ENCODE results near the gene PROKR1.

The PROKR1 gene

DNA sequence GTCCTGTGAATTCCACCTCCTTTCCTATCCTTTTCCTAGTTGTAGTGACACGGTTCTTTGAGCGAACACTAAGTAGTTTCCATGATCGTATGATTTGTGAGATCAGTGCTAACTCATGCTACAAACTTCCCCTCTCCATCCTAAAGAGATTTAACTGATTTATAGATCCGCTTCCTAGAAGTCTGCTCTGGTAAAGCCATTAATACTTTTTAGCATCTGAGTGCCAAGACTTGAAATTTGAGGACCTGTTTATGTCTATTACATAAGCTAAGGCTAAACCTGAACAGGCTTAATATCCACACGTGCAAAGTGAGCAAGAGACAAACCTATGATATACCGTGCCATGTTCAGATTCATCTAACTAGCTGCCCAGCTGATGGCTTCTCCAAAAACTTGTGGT, 14.9 kb downstream of the PROKR1 start:
- TF ChIP-seq, protein P1, sequence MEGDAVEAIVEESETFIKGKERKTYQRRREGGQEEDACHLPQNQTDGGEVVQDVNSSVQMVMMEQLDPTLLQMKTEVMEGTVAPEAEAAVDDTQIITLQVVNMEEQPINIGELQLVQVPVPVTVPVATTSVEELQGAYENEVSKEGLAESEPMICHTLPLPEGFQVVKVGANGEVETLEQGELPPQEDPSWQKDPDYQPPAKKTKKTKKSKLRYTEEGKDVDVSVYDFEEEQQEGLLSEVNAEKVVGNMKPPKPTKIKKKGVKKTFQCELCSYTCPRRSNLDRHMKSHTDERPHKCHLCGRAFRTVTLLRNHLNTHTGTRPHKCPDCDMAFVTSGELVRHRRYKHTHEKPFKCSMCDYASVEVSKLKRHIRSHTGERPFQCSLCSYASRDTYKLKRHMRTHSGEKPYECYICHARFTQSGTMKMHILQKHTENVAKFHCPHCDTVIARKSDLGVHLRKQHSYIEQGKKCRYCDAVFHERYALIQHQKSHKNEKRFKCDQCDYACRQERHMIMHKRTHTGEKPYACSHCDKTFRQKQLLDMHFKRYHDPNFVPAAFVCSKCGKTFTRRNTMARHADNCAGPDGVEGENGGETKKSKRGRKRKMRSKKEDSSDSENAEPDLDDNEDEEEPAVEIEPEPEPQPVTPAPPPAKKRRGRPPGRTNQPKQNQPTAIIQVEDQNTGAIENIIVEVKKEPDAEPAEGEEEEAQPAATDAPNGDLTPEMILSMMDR (IDR thresholded peaks at IDR 0.05; ENCODE audit: low read depth, low read length), result no peak
- H3K4me3 ChIP-seq (ENCODE audit: low read depth, low read length), result no peak overlapping the region

DNA sequence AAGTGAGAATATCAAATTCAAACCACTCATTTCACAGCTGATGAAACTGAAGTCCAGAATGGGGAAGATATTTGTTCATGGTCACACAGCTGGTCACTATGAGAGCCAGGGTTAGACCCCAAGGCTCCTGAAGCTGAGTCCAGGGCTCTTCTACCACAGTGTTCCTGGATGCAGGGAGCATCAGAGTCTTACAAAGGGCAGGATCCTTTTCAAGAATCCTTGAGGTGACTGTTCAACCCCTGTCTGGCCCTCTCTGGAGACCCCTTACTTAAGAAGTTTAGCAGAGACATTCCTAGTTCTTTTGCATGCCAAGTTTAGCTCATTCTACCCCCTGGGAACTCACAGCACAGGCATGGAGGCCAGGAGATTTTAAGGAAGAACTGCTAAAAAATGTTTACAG, 15.7 kb downstream of the PROKR1 start:
- TF ChIP-seq, protein P1 (IDR thresholded peaks at IDR 0.05; ENCODE audit: low read depth, low read length), result no peak
- no peak overlapping the region for H3K4me3 ChIP-seq (ENCODE audit: low read depth, low read length)

GRCh38 chr2:68660658-68661057, 17.3 kb downstream of the PROKR1 start:
- TF ChIP-seq, protein P1 (IDR thresholded peaks at IDR 0.05; ENCODE audit: low read depth, low read length), result no peak
- H3K4me3 ChIP-seq (ENCODE audit: low read depth, low read length), result no peak overlapping the region

- H3K4me3 ChIP-seq (ENCODE audit: low read depth, low read length), result no peak overlapping the region
- TF ChIP-seq, protein P1 (IDR thresholded peaks at IDR 0.05; ENCODE audit: low read depth, low read length), result no peak
Observed at GRCh38 chr2:68662466-68662865, 19.1 kb downstream of the PROKR1 start.

DNA sequence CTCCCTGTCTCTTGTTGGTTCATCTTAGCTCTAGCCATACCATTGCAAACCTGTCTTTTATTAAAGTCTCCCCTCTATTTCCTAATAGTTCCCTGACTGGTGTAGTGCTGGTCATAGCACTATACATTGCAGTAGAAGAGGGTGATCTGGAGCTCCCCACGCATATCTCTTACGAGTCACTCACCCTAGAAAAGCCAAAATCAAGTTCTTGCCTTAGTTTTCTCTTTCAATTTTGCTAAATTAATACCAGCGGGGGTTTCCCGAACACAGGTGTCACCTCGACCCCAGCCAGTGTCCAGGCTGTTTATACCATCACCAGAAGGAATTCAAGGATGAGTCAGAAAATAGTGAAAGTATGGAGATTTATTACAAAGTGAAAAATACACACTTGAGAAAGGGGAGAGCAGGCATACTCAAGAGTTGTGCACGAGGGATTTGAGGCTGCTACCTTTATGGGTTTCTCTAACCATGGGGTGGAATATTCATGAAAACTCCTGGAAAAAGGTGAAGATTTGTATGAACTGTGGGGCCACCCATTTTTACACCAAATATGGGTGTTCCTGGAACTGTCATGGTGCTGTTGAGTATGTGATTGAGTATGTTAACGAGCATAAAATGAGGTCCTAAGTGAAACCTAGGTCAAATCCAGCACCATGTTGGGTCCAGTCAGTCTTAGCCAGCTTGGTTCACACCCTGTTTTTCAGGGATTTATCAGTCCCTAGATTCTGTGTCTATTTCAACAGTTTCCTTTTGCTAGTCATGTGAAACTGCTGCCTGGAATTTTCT, 20.2 kb downstream of the PROKR1 start:
- H3K4me3 ChIP-seq (ENCODE audit: low read depth, low read length), result no peak overlapping the region
- TF ChIP-seq, protein P1 (IDR thresholded peaks at IDR 0.05; ENCODE audit: low read depth, low read length), result no peak

- no peak overlapping the region for H3K4me3 ChIP-seq (ENCODE audit: low read depth, low read length)
- TF ChIP-seq, protein P1 (IDR thresholded peaks at IDR 0.05; ENCODE audit: low read depth, low read length), result no peak
Observed at GRCh38 chr2:68667371-68667770, 24.0 kb downstream of the PROKR1 start.

DNA sequence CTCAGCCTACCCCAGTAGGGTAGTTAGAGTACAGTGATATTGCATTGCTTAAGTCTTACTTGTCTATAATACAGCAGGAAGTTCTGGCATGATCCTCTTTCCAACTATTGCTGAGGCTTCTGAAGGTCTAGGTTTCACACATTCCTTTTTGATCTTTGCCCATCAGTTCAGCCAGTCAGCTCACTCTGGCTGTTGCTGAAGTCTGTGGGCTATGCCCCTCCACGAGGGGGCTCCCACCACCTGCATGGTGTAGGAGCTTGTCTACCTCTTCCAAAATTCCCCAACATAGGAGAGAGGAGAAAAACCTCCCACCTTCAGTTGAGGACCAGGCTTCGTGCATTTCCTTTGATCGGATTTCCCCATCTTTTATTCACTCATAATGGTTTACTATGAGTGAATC, 26.3 kb downstream of the PROKR1 start:
- TF ChIP-seq, protein P1 (IDR thresholded peaks at IDR 0.05; ENCODE audit: low read depth, low read length), result no peak

More for the DNA sequence above, 26.3 kb downstream of the PROKR1 start:
- H3K4me3 ChIP-seq (ENCODE audit: low read depth, low read length), result no peak overlapping the region
